SU-DHL-6 (cell line): ENCODE results near the gene TMEM82.

Experiments used
- H2AFZ ChIP-seq: fragments of 200-600 bp; sonication (generic); 2 replicates; pipeline ENCODE4 v1.6.1; 2014; ENCODE audit warnings: low read depth, mild to moderate bottlenecking, moderate library complexity, mixed read lengths, antibody characterized with exemption, low read length; ENCODE audit not compliant: severe bottlenecking
- H3F3A ChIP-seq: fragments of 200-600 bp; shearing (Covaris generic); 2 replicates; pipeline ENCODE4 v1.6.0; 2016; ENCODE audit warnings: antibody characterized with exemption, mild to moderate bottlenecking; ENCODE audit not compliant: insufficient read depth
- H3K27ac ChIP-seq: fragments of 200-600 bp; sonication (generic); 2 replicates; pipeline ENCODE4 v1.5.1; 2016; ENCODE audit warnings: low read depth, mild to moderate bottlenecking, low read length, moderate library complexity, mixed read lengths
- H3K27me3 ChIP-seq: fragments of 200-600 bp; sonication (generic), shearing (Covaris generic); 2 replicates; pipeline ENCODE4 v1.6.0; 2014; ENCODE audit warnings: mild to moderate bottlenecking, low read length
- H3K36me3 ChIP-seq: fragments of 200-600 bp; sonication (generic); 2 replicates; pipeline ENCODE4 v1.6.1; 2014; ENCODE audit warnings: mild to moderate bottlenecking, low read length, mixed read lengths
- H3K4me2 ChIP-seq: fragments of 300-600, 200-600 bp; shearing (Covaris generic), sonication (generic); 2 replicates; pipeline ENCODE4 v1.6.0; 2014; ENCODE audit warnings: low read length, low read depth, mild to moderate bottlenecking; ENCODE audit not compliant: poor library complexity, severe bottlenecking
- H3K4me3 ChIP-seq: fragments of 200-600 bp; sonication (generic); 2 replicates; pipeline ENCODE4 v1.5.1; 2014; ENCODE audit warnings: antibody characterized with exemption, low read length, mild to moderate bottlenecking, mixed read lengths; ENCODE audit not compliant: insufficient read depth, poor library complexity, severe bottlenecking
- H3K79me2 ChIP-seq: fragments of 200-600 bp; sonication (generic); 2 replicates; pipeline ENCODE4 v1.6.1; 2014; ENCODE audit warnings: mild to moderate bottlenecking, low read length, moderate library complexity; ENCODE audit not compliant: insufficient read depth
- H3K9ac ChIP-seq: fragments of 200-600 bp; sonication (generic); 2 replicates; pipeline ENCODE4 v1.7.0; 2014; ENCODE audit warnings: mild to moderate bottlenecking, low read length
- H3K9me2 ChIP-seq: fragments of 200-600 bp; sonication (generic); replicated peaks from 2 replicates; pipeline ENCODE4 v1.6.1; 2014; ENCODE audit warnings: low read length; ENCODE audit not compliant: insufficient read depth
- H3K9me3 ChIP-seq: fragments of 200-600 bp; sonication (generic); 2 replicates; pipeline ENCODE4 v1.6.1; 2014; ENCODE audit warnings: low read length, mixed read lengths; ENCODE audit not compliant: insufficient read depth
- H4K20me1 ChIP-seq: fragments of 200-600 bp; sonication (generic); 2 replicates; pipeline ENCODE4 v1.6.1; 2014; ENCODE audit warnings: low read depth, mild to moderate bottlenecking, antibody characterized with exemption, low read length, moderate library complexity, mixed read lengths
- EZH2phosphoT487 ChIP-seq: fragments of 200-600 bp; sonication (generic), shearing (Covaris generic); conservative IDR thresholded peaks from 2 replicates; pipeline ENCODE4 v1.6.1; 2018; ENCODE audit warnings: mild to moderate bottlenecking, antibody characterized with exemption, low read length, moderate library complexity, mixed read lengths
- TF ChIP-seq, protein P1 (sequence below): fragments of 200-600 bp; sonication (generic); IDR thresholded peaks from one replicate; pipeline ENCODE4 v1.5.1; 2017; ENCODE audit warnings: antibody characterized with exemption, mild to moderate bottlenecking, low read length, moderate library complexity; ENCODE audit not compliant: insufficient read depth, poor library complexity, severe bottlenecking

The TMEM82 gene

GRCh38 chr1:15764890-15765289 lies 22.6 kb downstream of the TMEM82 start:
- no peaks in the 10 kb centered on the region for H3K27me3 ChIP-seq
- H3K4me3 ChIP-seq = no peak overlapping the region
- no peaks in the 10 kb centered on the region for H3K9me3 ChIP-seq
- no peaks in the 10 kb centered on the region for H3K79me2 ChIP-seq
- no peak overlapping the region for H3K9ac ChIP-seq
- H2AFZ ChIP-seq = no peak overlapping the region
- no peak overlapping the region for H3K4me2 ChIP-seq
- H3K9me2 ChIP-seq = no peaks in the 10 kb centered on the region
- H3K36me3 ChIP-seq = no peaks in the 10 kb centered on the region
- H4K20me1 ChIP-seq = no peaks in the 10 kb centered on the region
- TF ChIP-seq, protein P1, sequence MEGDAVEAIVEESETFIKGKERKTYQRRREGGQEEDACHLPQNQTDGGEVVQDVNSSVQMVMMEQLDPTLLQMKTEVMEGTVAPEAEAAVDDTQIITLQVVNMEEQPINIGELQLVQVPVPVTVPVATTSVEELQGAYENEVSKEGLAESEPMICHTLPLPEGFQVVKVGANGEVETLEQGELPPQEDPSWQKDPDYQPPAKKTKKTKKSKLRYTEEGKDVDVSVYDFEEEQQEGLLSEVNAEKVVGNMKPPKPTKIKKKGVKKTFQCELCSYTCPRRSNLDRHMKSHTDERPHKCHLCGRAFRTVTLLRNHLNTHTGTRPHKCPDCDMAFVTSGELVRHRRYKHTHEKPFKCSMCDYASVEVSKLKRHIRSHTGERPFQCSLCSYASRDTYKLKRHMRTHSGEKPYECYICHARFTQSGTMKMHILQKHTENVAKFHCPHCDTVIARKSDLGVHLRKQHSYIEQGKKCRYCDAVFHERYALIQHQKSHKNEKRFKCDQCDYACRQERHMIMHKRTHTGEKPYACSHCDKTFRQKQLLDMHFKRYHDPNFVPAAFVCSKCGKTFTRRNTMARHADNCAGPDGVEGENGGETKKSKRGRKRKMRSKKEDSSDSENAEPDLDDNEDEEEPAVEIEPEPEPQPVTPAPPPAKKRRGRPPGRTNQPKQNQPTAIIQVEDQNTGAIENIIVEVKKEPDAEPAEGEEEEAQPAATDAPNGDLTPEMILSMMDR = no peak
- TF ChIP-seq EZH2phosphoT487 = no peak
- no peaks in the 10 kb centered on the region for H3F3A ChIP-seq
- H3K27ac ChIP-seq = no peak overlapping the region

GRCh38 chr1:15765495-15766194 lies 23.3 kb downstream of the TMEM82 start:
- Histone ChIP-seq H3K9me3 (no peaks in the 10 kb centered on the region), H4K20me1 (no peaks in the 10 kb centered on the region), H3K9me2 (no peaks in the 10 kb centered on the region), H3K27ac (no peak overlapping the region), H3K27me3 (no peaks in the 10 kb centered on the region), H2AFZ (no peak overlapping the region), H3K36me3 (no peaks in the 10 kb centered on the region), H3K4me3 (no peak overlapping the region), H3K9ac (no peak overlapping the region), H3K4me2 (no peak overlapping the region), H3K79me2 (no peaks in the 10 kb centered on the region), H3F3A (no peaks in the 10 kb centered on the region)
- TF ChIP-seq, protein P1 = no peak
- no peak for TF ChIP-seq EZH2phosphoT487

DNA sequence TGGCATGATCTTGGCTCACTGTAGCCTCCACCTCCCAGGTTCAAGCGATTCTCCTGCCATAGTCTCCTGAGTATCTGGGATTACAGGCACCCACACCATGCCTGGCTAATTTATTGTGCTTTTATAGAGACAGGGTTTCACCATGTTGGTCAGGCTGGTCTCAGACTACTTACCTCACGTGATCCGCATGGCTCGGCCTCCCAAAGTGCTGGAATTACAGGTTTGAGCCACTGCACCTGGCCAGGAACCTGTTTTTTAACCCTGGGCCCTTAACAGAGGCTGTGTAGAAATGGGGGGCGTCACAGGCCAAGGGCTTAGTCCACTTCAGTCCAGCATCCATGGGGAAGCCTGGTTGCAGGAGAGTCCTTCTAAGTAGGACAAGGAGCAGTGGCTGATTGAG lies 25.6 kb downstream of the TMEM82 start:
- H3K36me3 ChIP-seq = no peaks in the 10 kb centered on the region
- no peak overlapping the region for H2AFZ ChIP-seq
- H3K27ac ChIP-seq = no peak overlapping the region
- H3K27me3 ChIP-seq = no peaks in the 10 kb centered on the region
- H4K20me1 ChIP-seq = no peaks in the 10 kb centered on the region
- no peaks in the 10 kb centered on the region for H3K79me2 ChIP-seq
- no peak overlapping the region for H3K4me2 ChIP-seq
- H3K4me3 ChIP-seq = no peak overlapping the region
- TF ChIP-seq, protein P1 = no peak
- TF ChIP-seq EZH2phosphoT487 = no peak
- no peaks in the 10 kb centered on the region for H3F3A ChIP-seq
- no peak overlapping the region for H3K9ac ChIP-seq
- no peaks in the 10 kb centered on the region for H3K9me3 ChIP-seq
- H3K9me2 ChIP-seq = no peaks in the 10 kb centered on the region
